Calu3 (cell line): ENCODE data around the gene ELL2. TPM values are rescaled to one million over a fixed set of nuclear protein-coding genes. Genes with fewer than 3 reads are reported as not detected.
"Not testable (repeated sequence)": the region's sequence is repeated elsewhere in the genome, so short reads cannot be mapped to it uniquely, and the experiment has no call there.

Source experiments
- BruUV-seq: library from RNA; stranded (reverse); fragments of 400-500 nt; replicated peaks from 2 replicates; lab custom pipeline; 2021; lab: Mats Ljungman, UMichigan
- CTCF ChIA-PET: fragments of 300-600 bp; sonication (Branson Sonifier 250); formaldehyde crosslinking; loops from one replicate; lab custom pipeline; 2022; ENCODE audit warnings: antibody characterized with exemption; lab: Charles Lee
- DNase-seq: peaks from one replicate; pipeline ENCODE4 v3.0.0; 2022
- H3K27ac Mint-ChIP-seq: one replicate; pipeline ENCODE4 v1.8.0; 2022; ENCODE audit warnings: mixed read lengths; ENCODE audit not compliant: unreplicated experiment
- H3K27me3 Mint-ChIP-seq: one replicate; pipeline ENCODE4 v1.8.0; 2022; ENCODE audit warnings: mixed read lengths; ENCODE audit not compliant: unreplicated experiment
- H3K36me3 Mint-ChIP-seq: one replicate; pipeline ENCODE4 v1.8.0; 2022; ENCODE audit warnings: mild to moderate bottlenecking, moderate library complexity, mixed read lengths; ENCODE audit not compliant: insufficient read depth, unreplicated experiment
- H3K4me1 Mint-ChIP-seq: one replicate; pipeline ENCODE4 v1.8.0; 2022; ENCODE audit warnings: mild to moderate bottlenecking, low read depth, mixed read lengths; ENCODE audit not compliant: unreplicated experiment
- H3K4me3 Mint-ChIP-seq: one replicate; pipeline ENCODE4 v1.8.0; 2022; ENCODE audit warnings: mild to moderate bottlenecking, low read depth, moderate library complexity, mixed read lengths; ENCODE audit not compliant: unreplicated experiment
- H3K9me3 Mint-ChIP-seq: one replicate; pipeline ENCODE4 v1.8.0; 2022; ENCODE audit warnings: low read depth, mixed read lengths; ENCODE audit not compliant: unreplicated experiment
- intact Hi-C: fragments of 100-400 bp; cut with micrococcal nuclease; formaldehyde crosslinking; loops from one replicate; pipeline ENCODE4 v1.10.0; 2022; ENCODE audit not compliant: unreplicated experiment
- total RNA-seq: library from RNA; stranded (reverse); gene quantifications from 2 replicates; pipeline ENCODE4 v1.2.3, GENCODE V29; 2022
- TF ChIP-seq, protein P1 (sequence below): fragments of 200-600 bp; IDR thresholded peaks from one replicate; pipeline ENCODE4 v1.8.0; 2022; ENCODE audit warnings: antibody characterized with exemption; ENCODE audit not compliant: unreplicated experiment

Gene ELL2
- total RNA-seq, 1 experiment from 2014 or later, result 57.7 TPM

DNA sequence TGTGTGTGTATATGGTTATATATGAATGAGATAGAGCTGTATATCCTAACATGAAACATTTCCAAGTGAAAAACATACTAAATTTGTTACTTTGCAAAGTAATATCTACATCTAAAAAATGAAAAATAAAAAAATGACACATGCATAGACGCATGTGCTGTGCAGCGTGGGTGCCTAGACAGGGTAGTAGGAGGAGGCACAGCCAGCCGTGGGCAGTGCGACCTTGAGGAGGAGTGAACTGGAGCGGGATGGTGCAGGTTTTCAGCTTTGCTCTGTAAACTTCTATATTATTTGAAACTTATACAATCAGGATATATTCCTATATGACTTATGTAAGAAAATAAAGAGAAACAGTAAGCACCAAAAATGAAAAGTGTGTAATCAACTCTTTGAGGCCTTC, 124.2 kb downstream of the ELL2 start:
- no TSS peak for BruUV-seq
- H3K36me3 Mint-ChIP-seq, result peaks cover 18% of the 10 kb centered on the region
- CTCF ChIA-PET, result interaction anchor here (0.5 to 1.3 kb wide), 3 partner anchors 57 to 657 kb away, joined by 3 to 5 read pairs (median 4); partner anchors contain the start of gene RFESD

DNA sequence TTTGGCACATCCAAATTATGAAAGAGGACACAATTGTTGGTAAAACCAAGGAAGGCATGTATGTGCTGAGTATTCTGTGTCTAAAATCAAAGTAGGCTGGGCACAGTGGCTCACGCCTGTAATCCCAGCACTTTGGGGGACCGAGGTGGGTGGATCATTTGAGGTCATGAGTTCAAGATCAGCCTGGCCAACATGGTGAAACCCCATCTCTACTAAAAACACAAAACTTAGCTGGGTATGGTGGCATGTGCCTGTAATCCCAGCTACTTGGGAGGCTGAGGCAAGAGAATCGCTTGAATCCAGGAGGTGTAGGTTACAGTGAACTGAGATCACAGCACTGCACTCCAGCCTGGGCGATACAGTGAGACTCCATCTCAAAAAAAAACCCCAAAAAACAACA, 124.7 kb downstream of the ELL2 start:
- not testable (repeated sequence) for H3K27me3 Mint-ChIP-seq, DNase-seq, H3K27ac Mint-ChIP-seq, BruUV-seq, H3K9me3 Mint-ChIP-seq
- intact Hi-C loops, result loop anchor here (5.0 kb wide), 1 partner anchor 35 kb away; no protein-coding TSS in a partner anchor
- peaks cover 70% of the 10 kb centered on the region for H3K4me1 Mint-ChIP-seq
- CTCF ChIA-PET, result interaction anchor here (1.3 kb wide), 2 partner anchors 56 to 190 kb away, joined by 4 to 5 read pairs; partner anchors contain the start of gene RFESD
- H3K4me3 Mint-ChIP-seq, result peak overlapping the region; percentile 15
- peaks cover 18% of the 10 kb centered on the region for H3K36me3 Mint-ChIP-seq

More for the DNA sequence above, 124.2 kb downstream of the ELL2 start:
- no peaks in the 10 kb centered on the region for H3K27me3 Mint-ChIP-seq
- DNase-seq, result no peak
- intact Hi-C loops, result loop anchor here (5.0 kb wide), 1 partner anchor 35 kb away; no protein-coding TSS in a partner anchor
- TF ChIP-seq, protein P1, sequence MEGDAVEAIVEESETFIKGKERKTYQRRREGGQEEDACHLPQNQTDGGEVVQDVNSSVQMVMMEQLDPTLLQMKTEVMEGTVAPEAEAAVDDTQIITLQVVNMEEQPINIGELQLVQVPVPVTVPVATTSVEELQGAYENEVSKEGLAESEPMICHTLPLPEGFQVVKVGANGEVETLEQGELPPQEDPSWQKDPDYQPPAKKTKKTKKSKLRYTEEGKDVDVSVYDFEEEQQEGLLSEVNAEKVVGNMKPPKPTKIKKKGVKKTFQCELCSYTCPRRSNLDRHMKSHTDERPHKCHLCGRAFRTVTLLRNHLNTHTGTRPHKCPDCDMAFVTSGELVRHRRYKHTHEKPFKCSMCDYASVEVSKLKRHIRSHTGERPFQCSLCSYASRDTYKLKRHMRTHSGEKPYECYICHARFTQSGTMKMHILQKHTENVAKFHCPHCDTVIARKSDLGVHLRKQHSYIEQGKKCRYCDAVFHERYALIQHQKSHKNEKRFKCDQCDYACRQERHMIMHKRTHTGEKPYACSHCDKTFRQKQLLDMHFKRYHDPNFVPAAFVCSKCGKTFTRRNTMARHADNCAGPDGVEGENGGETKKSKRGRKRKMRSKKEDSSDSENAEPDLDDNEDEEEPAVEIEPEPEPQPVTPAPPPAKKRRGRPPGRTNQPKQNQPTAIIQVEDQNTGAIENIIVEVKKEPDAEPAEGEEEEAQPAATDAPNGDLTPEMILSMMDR, result no peak
- H3K4me3 Mint-ChIP-seq, result no peak overlapping the region
- peaks cover 67% of the 10 kb centered on the region for H3K4me1 Mint-ChIP-seq
- no peak overlapping the region for H3K27ac Mint-ChIP-seq
- no peaks in the 10 kb centered on the region for H3K9me3 Mint-ChIP-seq

DNA sequence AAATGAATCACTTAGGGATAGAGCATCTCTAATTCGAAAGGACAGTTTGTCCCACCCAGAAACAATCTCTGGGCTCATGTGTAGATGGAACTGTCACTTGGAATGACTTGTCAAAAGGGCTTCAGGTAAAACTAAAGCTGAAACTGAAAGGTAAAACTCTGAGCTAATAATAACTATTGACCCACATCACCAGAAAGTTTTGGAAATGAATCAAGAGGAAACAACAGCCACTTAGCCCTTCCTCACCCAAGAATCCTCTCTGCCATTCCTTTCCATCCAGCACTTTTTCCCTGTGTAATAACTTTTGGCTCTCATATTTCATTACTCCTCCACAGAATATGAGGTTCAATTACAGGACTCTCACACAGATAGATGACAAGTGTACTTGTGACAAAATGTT, 125.1 kb downstream of the ELL2 start:
- TF ChIP-seq, protein P1, result no peak
- Mint-ChIP-seq H3K27ac (no peak overlapping the region), H3K9me3 (no peaks in the 10 kb centered on the region), H3K4me3 (peak overlapping the region; percentile 15), H3K27me3 (no peaks in the 10 kb centered on the region), H3K4me1 (peaks cover 70% of the 10 kb centered on the region), H3K36me3 (peaks cover 18% of the 10 kb centered on the region)
- no TSS peak for BruUV-seq
- DNase-seq, result no peak
- intact Hi-C loops, result loop anchor here (5.0 kb wide), 1 partner anchor 34 kb away; no protein-coding TSS in a partner anchor
- CTCF ChIA-PET, result interaction anchor here (1.3 kb wide), 2 partner anchors 56 to 190 kb away, joined by 4 to 5 read pairs; partner anchors contain the start of gene RFESD

DNA sequence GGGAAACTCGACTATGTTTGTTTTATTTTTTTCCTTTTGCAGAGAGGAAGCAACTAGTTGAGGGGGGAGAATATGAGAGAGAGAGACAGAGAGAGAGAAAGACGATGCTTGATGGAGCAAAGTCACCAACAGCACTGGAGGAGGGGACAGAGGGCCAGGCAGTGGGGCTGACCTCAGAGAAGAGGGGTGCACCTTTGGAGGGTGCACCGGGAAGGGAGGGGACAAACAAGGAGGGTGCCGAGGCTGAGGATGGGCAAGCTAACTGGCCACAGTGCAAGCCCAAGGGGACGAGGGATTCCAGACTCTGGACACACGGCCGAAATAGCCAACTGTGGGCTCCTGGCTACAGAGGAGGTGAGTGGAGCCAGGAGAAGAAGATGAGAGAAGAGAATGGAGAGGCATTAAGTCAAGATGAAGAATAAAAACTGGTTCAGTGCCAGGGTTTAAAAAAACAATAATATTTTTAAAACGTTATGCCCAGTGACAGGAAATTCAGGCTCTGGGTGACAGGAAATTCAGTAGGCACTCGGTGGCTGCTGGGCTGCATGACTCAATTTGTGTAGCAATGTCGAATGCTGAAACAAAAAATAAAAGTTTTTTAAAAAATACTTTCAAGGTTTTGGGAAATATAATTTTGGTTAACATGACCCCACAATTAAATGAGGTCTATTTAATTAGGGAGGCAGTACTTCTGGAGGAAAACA, 125.8 kb downstream of the ELL2 start:
- CTCF ChIA-PET, result interaction anchor here (1.0 to 2.4 kb wide), 5 partner anchors 9 to 189 kb away, joined by 3 to 18 read pairs (median 4); partner anchors contain the start of genes GLRX and RFESD
- no peak for DNase-seq
- Mint-ChIP-seq H3K9me3 (no peaks in the 10 kb centered on the region), H3K4me3 (peak overlapping the region; percentile 55), H3K4me1 (peaks cover 64% of the 10 kb centered on the region), H3K27me3 (no peaks in the 10 kb centered on the region), H3K36me3 (peaks cover 18% of the 10 kb centered on the region), H3K27ac (peak overlapping the region; percentile 57)
- BruUV-seq, result no TSS peak
- intact Hi-C loops, result loop anchor here (5.0 kb wide), 1 partner anchor 34 kb away; no protein-coding TSS in a partner anchor
- TF ChIP-seq, protein P1, result no peak

Other genes starting within 250 kb of the ELL2 start
- gene RHOBTB3, start 230.5 kb downstream of the ELL2 start, total RNA-seq, result 29.5 and 41.1 TPM in 2 replicates
- 27.9 and 33.7 TPM in 2 replicates for gene GLRX, start 139.1 kb downstream of the ELL2 start, total RNA-seq